Neural cell (in vitro differentiated cells): ENCODE results near the gene CCNI.

Experiments used
- EP300 ChIP-seq: fragments of 450-650 bp; conservative IDR thresholded peaks from 2 replicates; pipeline ENCODE4 v1.6.1; 2014; ENCODE audit warnings: antibody characterized with exemption, mild to moderate bottlenecking, moderate library complexity; ENCODE audit not compliant: poor library complexity, severe bottlenecking
- EZH2 ChIP-seq: fragments of 200-600, 300-800 bp; shearing (Covaris generic), sonication (generic); IDR thresholded peaks from 2 replicates; pipeline ENCODE4 v1.6.1; 2014; ENCODE audit warnings: antibody characterized with exemption, low read length, borderline replicate concordance, mild to moderate bottlenecking; ENCODE audit not compliant: insufficient read depth, poor library complexity, severe bottlenecking
- MXI1 ChIP-seq: fragments of 450-650 bp; conservative IDR thresholded peaks from 2 replicates; pipeline ENCODE4 v1.6.1; 2014; ENCODE audit warnings: antibody characterized with exemption, mild to moderate bottlenecking; ENCODE audit not compliant: poor library complexity, severe bottlenecking
- POLR2AphosphoS5 ChIP-seq: IDR thresholded peaks from 2 replicates; pipeline ENCODE4 v1.6.1; 2012
- RAD21 ChIP-seq: fragments of 450-650 bp; conservative IDR thresholded peaks from 2 replicates; pipeline ENCODE4 v1.6.1; 2014; ENCODE audit warnings: antibody characterized with exemption, mild to moderate bottlenecking, moderate library complexity
- SMC3 ChIP-seq: fragments of 450-650 bp; conservative IDR thresholded peaks from 2 replicates; pipeline ENCODE4 v1.6.1; 2014; ENCODE audit warnings: antibody characterized with exemption, mild to moderate bottlenecking, moderate library complexity; ENCODE audit not compliant: poor library complexity
- TAF1 ChIP-seq: IDR thresholded peaks from 2 replicates; pipeline ENCODE4 v1.6.1; 2012; ENCODE audit warnings: low read depth
- TF ChIP-seq, protein P1 (sequence below): fragments of 450-650 bp; IDR thresholded peaks from 2 replicates; pipeline ENCODE4 v1.5.1; 2014; ENCODE audit warnings: antibody characterized with exemption, mild to moderate bottlenecking, moderate library complexity; ENCODE audit not compliant: poor library complexity, severe bottlenecking
- TF ChIP-seq, protein P2 (sequence below): IDR thresholded peaks from 2 replicates; pipeline ENCODE4 v1.6.1; 2012; ENCODE audit warnings: borderline replicate concordance

- TF ChIP-seq, protein P1, sequence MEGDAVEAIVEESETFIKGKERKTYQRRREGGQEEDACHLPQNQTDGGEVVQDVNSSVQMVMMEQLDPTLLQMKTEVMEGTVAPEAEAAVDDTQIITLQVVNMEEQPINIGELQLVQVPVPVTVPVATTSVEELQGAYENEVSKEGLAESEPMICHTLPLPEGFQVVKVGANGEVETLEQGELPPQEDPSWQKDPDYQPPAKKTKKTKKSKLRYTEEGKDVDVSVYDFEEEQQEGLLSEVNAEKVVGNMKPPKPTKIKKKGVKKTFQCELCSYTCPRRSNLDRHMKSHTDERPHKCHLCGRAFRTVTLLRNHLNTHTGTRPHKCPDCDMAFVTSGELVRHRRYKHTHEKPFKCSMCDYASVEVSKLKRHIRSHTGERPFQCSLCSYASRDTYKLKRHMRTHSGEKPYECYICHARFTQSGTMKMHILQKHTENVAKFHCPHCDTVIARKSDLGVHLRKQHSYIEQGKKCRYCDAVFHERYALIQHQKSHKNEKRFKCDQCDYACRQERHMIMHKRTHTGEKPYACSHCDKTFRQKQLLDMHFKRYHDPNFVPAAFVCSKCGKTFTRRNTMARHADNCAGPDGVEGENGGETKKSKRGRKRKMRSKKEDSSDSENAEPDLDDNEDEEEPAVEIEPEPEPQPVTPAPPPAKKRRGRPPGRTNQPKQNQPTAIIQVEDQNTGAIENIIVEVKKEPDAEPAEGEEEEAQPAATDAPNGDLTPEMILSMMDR: no peak
- no peak for TF ChIP-seq EZH2
- TF ChIP-seq, protein P2, sequence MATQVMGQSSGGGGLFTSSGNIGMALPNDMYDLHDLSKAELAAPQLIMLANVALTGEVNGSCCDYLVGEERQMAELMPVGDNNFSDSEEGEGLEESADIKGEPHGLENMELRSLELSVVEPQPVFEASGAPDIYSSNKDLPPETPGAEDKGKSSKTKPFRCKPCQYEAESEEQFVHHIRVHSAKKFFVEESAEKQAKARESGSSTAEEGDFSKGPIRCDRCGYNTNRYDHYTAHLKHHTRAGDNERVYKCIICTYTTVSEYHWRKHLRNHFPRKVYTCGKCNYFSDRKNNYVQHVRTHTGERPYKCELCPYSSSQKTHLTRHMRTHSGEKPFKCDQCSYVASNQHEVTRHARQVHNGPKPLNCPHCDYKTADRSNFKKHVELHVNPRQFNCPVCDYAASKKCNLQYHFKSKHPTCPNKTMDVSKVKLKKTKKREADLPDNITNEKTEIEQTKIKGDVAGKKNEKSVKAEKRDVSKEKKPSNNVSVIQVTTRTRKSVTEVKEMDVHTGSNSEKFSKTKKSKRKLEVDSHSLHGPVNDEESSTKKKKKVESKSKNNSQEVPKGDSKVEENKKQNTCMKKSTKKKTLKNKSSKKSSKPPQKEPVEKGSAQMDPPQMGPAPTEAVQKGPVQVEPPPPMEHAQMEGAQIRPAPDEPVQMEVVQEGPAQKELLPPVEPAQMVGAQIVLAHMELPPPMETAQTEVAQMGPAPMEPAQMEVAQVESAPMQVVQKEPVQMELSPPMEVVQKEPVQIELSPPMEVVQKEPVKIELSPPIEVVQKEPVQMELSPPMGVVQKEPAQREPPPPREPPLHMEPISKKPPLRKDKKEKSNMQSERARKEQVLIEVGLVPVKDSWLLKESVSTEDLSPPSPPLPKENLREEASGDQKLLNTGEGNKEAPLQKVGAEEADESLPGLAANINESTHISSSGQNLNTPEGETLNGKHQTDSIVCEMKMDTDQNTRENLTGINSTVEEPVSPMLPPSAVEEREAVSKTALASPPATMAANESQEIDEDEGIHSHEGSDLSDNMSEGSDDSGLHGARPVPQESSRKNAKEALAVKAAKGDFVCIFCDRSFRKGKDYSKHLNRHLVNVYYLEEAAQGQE: no peak
- TF ChIP-seq TAF1: no peak
- TF ChIP-seq EP300: no peak
- TF ChIP-seq POLR2AphosphoS5: no peak
- TF ChIP-seq RAD21: no peak
- TF ChIP-seq SMC3: no peak
- TF ChIP-seq MXI1: no peak
Measured at GRCh38 chr4:77020017-77020416, 55.8 kb downstream of the CCNI start.
